ENCODE measurements around the gene OSCP1.
A peak's percentile ranks its signal among the peaks of the same experiment; 100 is the strongest.

Gene OSCP1

GRCh38 chr1:36472656-36473055 lies 22.4 kb upstream of the OSCP1 start:
- DNase-seq (ENCODE audit: low spot score), result no peak

GRCh38 chr1:36471830-36472641 lies 21.8 kb upstream of the OSCP1 start:
- peak; percentile 75 for DNase-seq (ENCODE audit: low spot score)

- no peak for DNase-seq (ENCODE audit: low spot score)
Measured at GRCh38 chr1:36469163-36469562, 18.9 kb upstream of the OSCP1 start.

DNA sequence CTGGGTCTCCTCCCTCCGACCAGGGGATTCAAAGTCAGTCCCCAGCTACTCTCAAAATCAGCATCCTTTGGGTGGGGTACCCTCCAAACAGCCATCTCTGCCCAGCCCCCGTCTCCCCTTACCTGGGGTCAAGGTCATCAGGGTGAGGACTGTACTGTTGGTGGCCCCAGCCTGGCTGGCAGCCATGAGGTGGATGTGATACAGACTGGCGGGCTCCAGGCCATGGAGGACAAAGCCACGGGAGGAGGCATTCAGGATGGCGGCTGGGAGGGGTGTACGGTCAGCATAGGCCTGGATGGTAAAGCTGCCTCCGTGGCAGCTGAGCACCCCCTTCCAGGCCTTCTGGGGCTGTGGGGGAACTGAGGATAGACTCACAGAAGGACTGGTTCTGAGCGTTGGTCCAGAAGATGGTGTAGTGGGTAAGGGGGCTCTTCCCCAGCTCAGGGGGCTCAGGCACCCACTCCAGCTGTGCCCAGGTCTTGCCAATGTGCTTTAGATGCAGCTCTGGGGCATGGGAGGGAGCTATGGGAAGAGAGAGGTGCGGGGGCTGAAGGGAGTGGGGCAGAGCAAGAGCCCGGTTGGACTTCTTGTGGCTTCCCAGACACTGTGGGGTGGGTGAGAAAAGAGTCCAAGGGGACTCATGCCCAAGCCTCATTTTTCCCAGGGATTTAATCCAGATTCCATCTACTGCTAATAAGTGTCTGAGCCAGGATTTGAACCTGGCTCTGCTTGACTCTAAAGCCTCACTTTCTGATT lies 17.6 kb upstream of the OSCP1 start:
- DNase-seq (ENCODE audit: low spot score), result no peak

GRCh38 chr1:36467027-36467410 lies 16.8 kb upstream of the OSCP1 start:
- DNase-seq (ENCODE audit: low spot score), result no peak

DNA sequence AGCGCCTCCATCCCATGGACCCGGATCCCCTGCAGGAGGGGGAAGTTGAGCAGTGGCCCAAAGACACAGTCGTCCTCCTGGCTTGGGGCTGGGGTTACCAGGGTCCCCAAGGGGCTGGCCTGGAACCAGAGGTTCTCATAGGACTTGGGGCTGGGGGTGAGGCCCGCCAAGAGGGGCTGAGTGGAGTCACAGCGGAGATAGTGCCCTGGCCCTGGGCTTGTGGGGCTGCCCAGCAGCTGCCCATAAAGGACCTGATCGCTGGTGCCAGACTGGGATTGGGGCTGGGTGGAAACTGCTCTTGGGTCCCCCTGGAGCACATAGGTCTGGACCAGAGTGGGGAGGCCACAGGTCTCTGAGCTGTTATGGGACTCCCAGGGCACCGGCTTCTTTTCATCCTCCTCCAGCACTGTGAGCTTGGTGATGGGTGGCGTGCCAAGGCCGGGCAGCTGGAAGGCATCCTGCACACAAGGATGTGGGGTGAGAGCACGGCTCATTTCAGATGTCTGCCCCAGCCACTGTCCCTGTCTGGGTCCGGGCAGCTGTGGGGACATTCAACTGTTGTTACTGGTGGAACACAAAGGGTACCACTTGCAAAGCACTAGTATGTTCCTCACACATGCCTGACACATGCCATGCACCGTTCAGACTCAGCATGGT lies 16.2 kb upstream of the OSCP1 start:
- DNase-seq (ENCODE audit: low spot score), result no peak

DNA sequence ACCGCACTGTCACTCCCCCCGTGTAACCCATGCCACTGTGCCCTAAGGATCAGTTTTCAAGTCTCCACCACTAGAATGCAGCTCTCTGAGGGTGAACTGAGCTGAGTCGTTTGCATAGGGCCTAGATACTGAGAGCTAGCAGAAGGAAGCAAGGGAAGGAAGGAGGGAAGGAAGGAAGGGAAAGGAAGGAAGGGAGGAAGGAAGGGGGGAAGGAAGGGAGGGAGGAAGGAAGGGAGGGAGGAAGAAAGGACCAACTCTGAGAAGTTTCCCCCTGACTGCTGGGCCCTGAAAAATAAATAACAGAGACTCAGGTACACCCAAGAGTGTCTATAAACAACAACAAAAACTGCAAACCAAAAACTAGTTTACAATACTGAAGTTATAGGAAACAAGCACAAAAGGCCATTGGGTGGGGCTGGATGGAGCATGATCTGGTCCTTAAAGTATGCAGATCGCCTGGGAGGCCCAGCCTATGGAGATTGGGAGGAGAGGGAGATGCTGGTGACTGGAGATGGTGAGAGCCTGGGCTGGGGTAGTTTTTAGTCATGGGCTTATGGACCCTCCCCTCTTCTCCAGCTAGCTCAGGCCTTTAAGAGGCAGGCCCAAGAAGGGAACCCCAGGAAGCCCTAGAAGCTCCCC lies 15.6 kb upstream of the OSCP1 start:
- DNase-seq (ENCODE audit: low spot score), result no peak

- DNase-seq (ENCODE audit: low spot score), result no peak
Measured at GRCh38 chr1:36464605-36465393, 14.5 kb upstream of the OSCP1 start.

GRCh38 chr1:36463803-36464604 lies 13.8 kb upstream of the OSCP1 start, which contains the start of gene MRPS15:
TSS of gene MRPS15 (minus strand) at chr1:36464384. CDS start at chr1:36464275, 109 bp downstream.
- peak; percentile 98 for DNase-seq (ENCODE audit: low spot score)

GRCh38 chr1:36463463-36463802 lies 13.2 kb upstream of the OSCP1 start:
- DNase-seq (ENCODE audit: low spot score), result no peak

DNA sequence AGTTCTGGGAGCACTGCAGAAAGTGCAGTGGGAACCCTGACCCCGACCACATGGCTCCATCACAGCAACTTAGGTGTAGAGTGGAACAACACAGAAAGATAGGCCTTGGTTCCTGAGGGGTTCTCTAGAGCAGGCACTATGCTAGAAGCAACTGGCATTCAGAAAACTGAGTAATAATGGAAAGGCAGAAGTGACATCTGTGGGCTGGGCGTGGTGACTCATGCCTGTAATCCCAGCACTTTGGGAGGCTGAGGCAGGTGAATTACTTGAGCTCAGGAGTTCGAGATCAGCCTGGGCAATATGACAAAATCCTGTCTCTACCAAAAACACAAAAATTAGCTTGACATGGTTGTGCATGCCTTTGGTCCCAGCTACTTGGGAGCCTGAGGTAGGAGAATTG lies 8.7 kb upstream of the OSCP1 start:
- no peak for DNase-seq (ENCODE audit: low spot score)

DNA sequence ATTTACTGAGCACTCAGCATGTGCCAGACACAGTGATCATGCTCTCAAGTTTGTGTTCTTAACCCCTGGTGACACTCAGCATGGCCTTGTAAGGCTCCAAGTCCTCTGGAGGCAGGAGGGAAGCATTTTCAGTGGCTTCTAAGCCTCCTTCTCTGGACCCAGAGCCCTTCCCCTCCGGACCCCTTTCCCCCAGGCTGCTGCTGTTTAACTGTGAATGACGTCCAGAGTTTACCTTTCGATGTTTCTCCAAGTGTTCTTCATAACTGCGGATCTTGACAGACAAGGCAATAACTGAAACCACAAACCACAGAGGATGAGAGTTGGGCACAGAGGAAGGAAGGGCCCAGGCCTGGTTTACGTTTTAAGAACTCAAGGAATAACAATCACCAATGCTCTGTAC lies 7.4 kb upstream of the OSCP1 start:
- no peak for DNase-seq (ENCODE audit: low spot score)

- DNase-seq (ENCODE audit: low spot score), result no peak
Measured at GRCh38 chr1:36456391-36456928, 6.2 kb upstream of the OSCP1 start.

GRCh38 chr1:36455386-36455785 lies 5.1 kb upstream of the OSCP1 start:
- no peak for DNase-seq (ENCODE audit: low spot score)

DNA sequence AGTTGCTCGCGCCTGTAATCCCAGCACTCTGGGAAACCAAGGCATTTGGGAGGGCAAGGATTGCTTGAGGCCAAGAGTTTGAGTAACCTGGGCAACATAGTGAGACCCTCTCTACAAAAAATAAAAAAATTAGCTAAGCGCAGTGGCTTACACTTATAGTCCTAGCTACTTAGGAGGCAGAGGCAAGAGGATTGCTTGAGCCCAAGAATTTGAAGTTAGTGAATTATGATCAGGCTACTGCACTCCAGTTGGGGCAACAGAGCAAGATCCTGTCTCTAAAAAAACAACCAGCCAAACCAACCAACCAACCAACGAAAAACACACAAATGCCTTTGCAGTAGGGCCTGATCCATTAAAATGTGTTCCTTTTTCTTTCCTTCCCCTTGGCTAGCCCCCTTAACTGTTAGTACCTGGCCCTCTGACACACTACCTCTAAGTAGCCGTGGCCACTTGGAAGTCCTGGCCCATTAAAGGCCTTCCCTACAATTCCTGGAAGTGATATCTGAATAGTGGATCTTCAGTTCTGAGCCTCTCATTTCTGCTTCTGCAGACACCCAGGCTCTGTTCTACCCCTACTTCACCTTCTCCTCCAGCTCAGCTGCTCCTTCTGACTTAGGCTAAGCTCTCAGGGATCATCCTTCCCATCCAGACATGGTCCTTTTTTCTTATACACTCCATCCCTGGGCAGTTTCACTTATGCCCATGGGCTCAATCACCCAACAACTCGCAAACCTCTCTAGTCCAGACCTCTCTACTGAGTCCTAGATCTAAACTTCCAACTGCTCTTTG lies 3.5 kb upstream of the OSCP1 start:
- no peak for DNase-seq (ENCODE audit: low spot score)

DNA sequence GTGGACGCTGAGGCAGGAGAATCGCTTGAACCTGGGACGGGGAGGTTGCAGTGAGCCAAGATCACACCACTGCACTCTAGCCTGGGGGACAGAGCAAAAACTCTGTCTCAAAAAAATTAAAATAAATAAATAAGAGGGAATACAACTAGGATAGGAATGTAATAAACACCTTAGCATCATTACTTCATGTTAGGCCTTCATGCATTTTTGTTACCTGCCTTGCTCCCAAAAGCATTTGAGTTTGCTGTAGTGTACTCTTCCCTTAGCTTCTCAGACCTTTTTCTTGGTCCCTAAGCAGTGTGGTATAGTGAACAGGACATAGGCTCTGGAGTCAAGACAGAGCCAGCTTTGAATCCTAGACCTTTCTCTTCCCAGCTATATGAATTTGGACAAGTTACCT lies 2.8 kb upstream of the OSCP1 start:
- no peak for DNase-seq (ENCODE audit: low spot score)

DNA sequence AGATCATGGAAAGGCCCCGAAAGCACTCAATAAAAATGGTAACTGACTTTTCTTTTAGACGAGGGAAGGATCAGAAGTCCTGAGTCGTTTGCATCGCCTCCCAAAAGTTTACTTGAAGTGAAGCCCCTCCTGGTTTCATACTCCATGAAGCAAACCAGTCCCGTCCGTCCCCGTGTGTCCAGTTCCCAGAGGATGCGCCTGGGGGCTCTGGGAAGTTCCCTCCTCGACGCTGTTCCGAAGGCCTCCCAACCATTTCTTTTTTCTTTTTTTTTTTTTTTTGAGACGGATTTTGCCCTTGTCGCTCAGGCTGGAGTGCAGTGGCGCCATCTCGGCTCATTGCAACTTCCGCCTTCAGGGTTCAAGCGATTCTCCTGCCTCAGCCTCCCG lies 661 bp upstream of the OSCP1 start:
- no peak for DNase-seq (ENCODE audit: low spot score)

DNA sequence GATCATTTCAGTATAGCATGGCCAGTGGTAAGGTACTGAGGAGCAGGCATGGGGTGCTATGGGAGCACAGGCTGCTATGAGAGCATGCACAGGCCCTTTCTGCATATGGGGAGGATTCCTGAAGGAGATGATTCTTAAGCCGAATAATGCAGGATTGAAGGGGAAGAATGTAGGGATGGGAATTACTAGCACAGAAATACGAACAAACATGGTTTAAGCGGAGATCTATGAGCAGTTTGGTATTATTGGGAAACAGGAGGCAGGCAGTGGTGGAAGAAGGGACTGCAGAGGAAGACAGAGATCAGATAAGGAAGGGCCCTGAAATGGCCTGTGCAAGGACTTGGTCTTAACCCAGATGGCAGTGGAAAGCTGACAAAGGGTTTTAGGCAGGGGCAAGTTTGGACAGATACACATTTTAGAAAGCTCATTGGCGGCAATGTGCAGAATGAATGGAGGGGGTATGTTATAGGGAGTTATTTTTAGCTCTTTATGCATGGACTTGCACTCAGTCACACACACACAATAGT lies 1.7 kb downstream of the OSCP1 start:
- no peak for DNase-seq (ENCODE audit: low spot score)

GRCh38 chr1:36447450-36447849 lies 2.8 kb downstream of the OSCP1 start:
- DNase-seq (ENCODE audit: low spot score), result no peak

DNA sequence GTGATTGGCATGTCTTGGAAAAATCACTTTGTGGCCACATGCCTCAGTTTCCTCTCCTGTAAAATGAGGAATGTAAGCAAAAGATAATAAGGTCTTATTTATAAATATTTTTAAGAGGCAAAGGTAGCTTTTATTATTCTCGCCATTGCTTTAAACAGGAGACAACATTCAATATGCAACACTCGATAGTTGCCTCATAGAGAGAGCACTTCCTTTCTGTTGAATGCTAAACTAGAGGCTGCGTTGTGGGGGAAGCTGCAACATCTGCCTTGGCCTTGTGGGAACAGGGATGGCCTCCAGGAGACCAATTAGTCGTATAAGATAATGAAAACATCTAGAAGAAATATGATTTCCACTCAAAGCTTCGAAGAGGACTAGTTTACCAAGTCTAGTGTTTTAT lies 3.5 kb downstream of the OSCP1 start:
- DNase-seq (ENCODE audit: low spot score), result no peak
